8988T (cell line): ENCODE measurements around the gene OR6K6.

ENCODE experiments used
- DNase-seq: peaks from one replicate; pipeline ENCODE4 v3.0.0; 2011

The OR6K6 gene, protein sequence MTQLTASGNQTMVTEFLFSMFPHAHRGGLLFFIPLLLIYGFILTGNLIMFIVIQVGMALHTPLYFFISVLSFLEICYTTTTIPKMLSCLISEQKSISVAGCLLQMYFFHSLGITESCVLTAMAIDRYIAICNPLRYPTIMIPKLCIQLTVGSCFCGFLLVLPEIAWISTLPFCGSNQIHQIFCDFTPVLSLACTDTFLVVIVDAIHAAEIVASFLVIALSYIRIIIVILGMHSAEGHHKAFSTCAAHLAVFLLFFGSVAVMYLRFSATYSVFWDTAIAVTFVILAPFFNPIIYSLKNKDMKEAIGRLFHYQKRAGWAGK

GRCh38 chr1:158754420-158754819 lies at the start of gene OR6K6:
Gene OR6K6, plus strand, starts transcription at chr1:158754720. Its CDS starts 168 bp downstream, at chr1:158754888.
- no peak for DNase-seq

GRCh38 chr1:158706096-158706495 lies 48.4 kb upstream of the OR6K6 start:
- DNase-seq, result no peak

DNA sequence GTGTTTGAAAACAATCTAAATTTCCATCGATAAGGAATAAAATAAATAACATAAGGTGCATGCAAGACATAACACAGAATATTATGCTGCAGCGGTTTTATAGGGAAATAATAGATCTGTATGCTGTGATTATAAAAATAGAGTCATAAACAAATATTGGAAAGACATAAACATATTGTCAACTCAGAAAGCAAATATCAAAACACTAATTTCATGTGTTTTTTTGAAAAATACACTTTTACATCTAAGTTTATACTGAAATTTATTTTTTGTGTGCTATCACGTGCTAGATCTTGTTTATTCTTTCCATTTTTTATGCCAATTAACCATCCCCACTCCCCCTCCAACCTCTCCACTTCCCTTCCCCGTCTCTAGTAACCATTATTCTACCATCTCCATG lies 43.4 kb upstream of the OR6K6 start:
- no peak for DNase-seq

DNA sequence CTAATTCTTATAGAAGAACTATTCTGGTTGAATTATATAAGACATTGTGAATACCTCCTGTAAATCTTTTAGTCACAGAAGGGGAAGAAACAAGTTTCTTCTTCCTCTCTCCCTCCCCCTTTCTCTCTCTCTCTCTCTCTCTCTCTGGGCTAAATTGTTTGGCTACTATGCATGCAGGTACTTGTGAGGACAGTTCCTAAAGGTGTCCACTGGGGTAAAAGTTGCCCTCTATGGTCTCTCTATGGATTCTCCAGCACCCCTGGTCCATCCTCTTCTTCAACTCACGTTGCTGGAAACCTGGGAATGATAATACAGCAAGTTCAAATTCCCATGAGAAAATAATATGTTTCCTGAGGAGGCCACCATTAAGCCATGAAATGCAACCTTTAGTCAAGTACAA lies 39.8 kb upstream of the OR6K6 start:
- no peak for DNase-seq

GRCh38 chr1:158716335-158716734 lies 38.2 kb upstream of the OR6K6 start:
- DNase-seq, result no peak

GRCh38 chr1:158717344-158717743 lies 37.2 kb upstream of the OR6K6 start:
- DNase-seq, result no peak

GRCh38 chr1:158719664-158720063 lies 34.9 kb upstream of the OR6K6 start:
- DNase-seq, result no peak

DNA sequence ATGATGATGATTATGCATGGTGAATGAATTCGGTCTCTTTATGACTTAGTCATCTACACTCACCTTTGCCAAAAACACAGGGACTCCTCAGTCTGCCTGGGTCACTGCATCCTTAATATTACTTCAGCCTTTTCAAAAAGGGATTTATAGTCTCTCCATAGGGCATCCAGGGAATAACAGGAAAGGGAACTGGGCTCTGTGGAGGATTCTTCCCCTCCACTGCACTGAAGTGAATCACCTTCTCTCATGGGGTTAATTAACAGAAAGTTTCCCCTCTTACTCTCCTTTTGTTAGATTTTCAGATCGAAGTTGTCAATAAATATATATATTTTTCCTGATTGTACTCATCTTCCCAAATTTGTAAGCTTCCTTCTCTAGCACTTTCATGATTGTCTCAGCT lies 33.9 kb upstream of the OR6K6 start, which contains the start of gene OR6K3:
TSS of gene OR6K3 (minus strand) at position 101 of the 400 bp plus-strand sequence. CDS start 2,605 bp downstream, outside the sequence.
- no peak for DNase-seq

DNA sequence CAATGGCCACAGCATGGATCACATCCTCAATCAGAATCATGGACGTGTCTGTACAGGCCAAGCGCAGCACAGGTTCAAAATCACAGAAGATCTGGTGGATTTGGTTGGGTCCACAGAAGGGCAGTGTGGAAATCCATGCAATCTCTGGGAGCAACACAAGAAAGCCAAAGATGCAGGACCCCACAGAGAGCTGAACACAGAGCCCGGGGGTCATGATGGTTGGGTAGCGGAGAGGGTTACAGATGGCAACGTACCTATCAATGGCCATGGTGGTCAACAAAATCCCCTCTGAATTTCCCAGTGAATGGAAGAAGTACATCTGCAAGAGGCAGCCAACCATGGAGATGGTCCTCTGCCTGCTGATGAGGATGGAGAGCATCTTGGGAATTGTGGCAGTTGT lies 30.1 kb upstream of the OR6K6 start:
- no peak for DNase-seq

DNA sequence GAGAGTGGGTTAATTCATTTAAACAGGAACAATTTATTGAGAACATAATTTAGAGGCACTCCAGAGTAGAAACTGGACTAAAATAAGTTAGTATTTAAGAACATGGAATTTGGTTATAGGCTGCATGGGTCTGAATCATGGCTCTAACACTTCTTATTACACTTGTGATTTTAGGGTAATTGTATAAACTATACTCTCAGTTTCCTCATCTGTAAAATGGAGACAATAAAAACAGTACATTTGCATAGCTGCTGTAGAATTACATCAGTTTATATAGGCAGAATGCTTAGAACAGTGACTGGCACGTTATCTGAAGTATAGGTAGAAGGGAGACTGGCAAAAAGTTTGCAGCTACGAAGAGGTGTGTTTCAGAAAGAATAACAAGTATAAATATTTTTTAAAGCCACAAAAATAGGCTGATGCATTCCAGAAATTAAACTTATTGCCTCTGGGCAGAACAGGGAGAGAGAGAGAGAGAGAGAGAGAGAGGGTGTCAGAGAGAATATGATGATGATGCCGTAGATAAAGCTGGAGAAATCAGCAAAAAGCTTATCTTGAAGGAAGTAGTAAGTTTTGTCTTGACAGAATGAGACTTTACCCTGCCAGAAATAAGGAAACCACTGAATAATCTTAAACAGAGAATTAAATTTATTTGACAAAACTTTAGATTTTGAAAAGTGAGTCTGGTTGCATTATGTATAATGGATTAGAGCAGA lies 25.9 kb upstream of the OR6K6 start:
- DNase-seq, result no peak

DNA sequence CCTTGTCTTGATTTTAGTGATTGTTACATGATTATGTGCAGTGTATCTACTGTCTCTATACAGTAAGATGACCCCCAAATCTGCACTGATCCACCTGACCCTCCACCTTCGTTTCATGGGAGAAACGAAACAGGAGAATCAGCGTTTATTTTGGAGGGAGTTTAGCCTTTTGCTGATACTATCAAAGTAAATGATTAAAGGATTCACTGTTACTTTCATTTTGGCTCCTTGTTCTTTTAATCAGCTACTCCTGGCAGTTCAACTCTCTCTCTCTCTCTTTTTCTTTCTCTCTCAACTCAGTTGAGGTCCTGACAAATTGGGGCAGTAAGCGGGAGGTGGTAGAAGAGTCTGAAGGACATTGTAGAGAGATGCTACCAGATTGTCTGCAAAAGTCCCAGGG lies 24.1 kb upstream of the OR6K6 start:
- no peak for DNase-seq

DNA sequence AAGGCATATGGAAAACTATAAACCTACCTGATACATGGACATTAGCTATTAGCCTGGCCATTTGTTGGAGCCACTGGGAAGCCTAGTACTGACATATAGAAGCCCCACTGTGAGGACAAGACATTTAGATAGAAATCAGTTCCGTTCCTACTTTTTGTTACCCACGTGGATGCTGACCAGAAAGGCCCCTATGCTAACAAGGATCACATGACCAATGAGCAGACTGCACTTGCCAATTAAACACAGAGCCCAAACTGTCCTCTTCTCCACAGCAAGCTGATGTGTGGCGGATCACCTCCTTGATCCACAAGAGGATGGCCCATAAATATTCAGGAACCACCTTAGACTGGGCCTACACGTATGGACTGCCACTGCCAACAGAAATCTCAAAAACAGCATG lies 22.8 kb upstream of the OR6K6 start:
- no peak for DNase-seq

DNA sequence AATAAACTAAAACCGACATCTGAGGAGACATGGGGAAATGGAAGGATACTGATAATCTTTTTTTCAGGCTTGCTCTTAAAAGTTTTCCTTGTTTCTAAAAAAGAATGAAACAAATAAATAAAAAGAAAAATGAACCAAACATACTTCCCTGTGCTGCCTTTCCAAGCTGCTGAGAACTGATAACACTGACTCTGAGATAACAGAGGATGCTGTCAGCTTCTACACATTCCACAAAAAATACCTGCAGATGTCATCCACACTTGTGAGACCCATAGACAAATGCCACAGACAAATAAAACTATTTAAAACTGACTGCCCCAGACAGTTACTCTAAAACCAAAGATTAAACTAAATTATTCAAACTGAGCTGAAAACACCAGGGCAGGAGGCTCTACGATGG lies 22.0 kb upstream of the OR6K6 start:
- no peak for DNase-seq

DNA sequence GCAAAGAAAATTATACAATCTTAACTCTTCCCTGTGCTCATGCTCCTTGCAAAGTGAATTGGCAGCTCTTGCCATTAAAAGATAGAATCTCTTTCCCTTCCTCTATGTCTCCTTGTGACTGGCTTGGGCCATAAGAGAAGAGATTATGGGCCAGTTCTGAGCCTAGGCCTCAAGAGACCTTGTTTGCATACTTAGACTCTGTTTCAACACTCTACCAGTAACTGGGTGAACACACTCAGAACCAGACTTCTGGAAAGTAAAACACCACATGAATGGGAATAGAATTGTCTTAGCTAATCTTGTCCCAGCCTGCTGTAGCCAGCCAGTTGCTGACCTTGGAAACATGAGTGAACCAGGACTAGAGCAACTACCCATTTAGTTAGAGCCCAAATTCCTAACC lies 18.7 kb upstream of the OR6K6 start:
- DNase-seq, result no peak

DNA sequence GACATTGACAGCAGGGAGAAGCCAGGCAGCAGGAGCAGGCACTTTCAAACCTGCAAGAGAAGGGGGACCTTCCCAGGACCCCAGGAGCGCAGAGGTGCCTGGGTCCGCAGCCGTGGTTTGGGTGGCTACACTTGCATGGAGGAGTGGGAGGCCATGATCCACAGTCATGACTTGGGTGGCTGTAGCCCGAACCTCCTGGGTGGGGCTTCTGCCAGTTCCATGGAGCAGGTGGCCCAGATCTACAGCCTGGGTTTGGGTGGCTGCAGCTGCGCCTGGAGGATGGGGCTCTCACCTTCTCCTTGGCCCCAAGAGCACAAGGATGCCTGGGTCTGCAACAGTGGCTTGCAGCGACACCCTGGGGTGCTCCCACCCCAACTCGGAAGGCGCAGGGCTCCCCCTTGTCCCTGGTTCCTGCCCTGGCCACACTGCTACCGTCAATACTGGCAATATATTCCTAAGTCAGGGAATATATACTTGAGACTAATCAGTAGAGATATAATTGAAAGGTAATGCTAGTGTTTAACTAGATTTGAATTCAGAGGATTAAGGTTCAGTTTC lies 2.3 kb upstream of the OR6K6 start:
- DNase-seq, result no peak

- DNase-seq, result no peak
Observed at GRCh38 chr1:158771950-158772866, 17.7 kb downstream of the OR6K6 start, which contains the start of gene OR6N1. Gene OR6N1, minus strand, starts transcription at chr1:158772195. Its CDS starts 5,513 bp downstream, at chr1:158766682.

GRCh38 chr1:158781104-158781503 lies 26.6 kb downstream of the OR6K6 start, which contains the start of gene OR6N2:
Gene OR6N2, minus strand, starts transcription at chr1:158781204. Its CDS starts 3,569 bp downstream, at chr1:158777635.
- no peak for DNase-seq

DNA sequence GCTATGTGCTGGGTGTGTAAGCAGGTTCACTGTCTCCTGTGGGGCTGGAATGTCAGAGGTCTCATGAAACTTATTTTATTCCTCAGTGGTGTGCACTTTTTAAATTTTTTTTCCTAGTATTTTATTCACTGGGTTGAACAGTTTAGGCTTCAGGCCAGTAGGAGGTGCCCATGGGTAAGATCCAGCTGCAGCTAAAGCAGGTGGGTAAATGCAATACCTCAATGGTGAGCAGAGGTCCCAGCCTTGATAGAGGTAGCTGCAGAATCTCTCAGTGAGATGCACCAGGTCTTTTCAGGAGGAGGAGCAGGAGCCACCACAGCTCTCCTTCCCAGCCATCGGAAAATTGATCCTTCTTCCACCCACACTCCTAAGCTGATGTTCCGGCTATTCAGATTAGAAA lies 39.1 kb downstream of the OR6K6 start:
- DNase-seq, result no peak

DNA sequence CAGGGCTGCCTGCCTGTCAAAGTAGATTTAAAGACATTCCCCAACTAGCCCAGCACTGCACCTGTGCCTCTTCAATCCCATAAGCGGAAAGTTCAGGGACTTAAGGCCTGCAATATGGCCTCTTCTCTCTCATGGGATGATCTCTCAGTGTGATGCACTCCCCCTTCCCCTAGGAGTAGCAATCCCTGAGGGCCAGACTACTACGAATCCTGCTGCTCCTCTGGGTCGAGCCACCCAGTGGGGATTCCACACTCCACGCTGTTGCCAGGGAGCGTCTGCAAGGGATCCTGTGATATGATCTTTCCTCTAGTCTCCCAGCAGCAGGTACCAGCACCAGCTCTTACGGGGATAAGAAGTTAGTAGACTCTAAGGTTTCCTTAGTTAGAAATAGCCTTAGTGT lies 39.7 kb downstream of the OR6K6 start:
- DNase-seq, result no peak

DNA sequence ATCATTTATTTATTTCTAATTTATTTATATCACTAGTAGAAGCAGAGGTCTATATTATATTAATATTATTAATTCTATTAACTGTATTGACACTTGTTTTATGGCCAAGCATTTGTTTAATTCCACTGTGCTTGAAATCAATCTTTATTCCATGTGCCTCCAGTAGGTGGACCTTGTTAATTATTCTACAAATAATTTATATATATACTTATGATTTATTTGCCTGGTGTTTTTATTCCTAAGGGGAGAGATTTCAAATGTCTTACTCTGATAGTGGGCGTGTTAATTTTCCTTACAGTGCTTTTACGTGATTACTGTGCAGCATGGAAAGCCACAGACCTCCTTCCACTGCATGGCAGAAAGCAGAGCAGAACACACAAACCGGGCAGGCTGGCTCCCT lies 44.0 kb downstream of the OR6K6 start:
- no peak for DNase-seq

GRCh38 chr1:158799689-158800088 lies 45.2 kb downstream of the OR6K6 start:
- no peak for DNase-seq

DNA sequence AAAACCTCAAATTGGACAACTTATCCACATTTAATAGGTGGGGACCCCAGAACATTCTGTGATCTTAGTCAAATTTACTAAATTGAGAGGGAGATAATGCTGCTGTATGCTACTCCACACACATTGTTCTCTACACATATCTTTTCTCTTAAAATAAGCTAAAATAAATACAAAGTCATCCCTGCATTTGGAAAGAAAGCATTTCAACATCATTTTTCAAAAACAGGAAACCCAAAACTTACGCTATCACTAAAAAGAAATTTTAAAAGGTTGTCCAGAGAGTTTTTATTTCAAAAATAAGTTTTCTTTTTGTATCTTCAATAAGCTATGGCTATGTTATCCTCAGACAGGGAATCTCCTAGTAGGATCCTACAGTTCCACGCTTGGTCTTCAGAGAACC lies 46.0 kb downstream of the OR6K6 start:
- DNase-seq, result no peak

DNA sequence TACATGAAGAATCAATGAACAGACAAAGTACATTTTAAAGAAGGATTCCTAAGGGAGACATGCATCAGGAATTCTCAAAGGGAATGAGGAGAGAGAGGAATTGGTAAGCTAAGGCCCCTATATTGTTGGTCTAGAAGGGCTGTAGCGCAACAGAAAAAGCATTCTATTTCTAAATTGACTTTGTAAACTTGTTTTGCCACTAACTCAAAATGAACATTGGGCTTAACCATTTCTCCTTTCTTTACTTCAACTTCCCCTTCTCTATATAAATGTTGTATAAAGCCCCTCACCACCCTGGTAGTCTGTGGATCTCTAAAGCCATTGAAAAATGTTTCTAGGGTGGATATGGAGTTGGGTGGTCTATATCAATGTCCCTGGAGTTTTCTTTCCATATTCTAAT lies 46.9 kb downstream of the OR6K6 start:
- DNase-seq, result no peak
